Endothelial cell of umbilical vein (primary cell): ENCODE measurements around the gene ETV3. TPM values are rescaled to one million over a fixed set of nuclear protein-coding genes. Genes with fewer than 3 reads are reported as not detected.

Experiments
- BruUV-seq: library from RNA; stranded (reverse); fragments of 400-500 nt; replicated peaks from 2 replicates; lab custom pipeline; 2021; lab: Mats Ljungman, UMichigan
- CTCF ChIA-PET: fragments of 300-600, 350-600 bp; sonication (Branson Sonifier 250); formaldehyde crosslinking; loops from one replicate; lab custom pipeline; 2021; ENCODE audit warnings: antibody characterized with exemption, inconsistent platforms; lab: Charles Lee
- POLR2A ChIA-PET: fragments of 300-600, 350-600 bp; sonication (Branson Sonifier 250); formaldehyde crosslinking; loops from one replicate; lab custom pipeline; 2021; ENCODE audit warnings: antibody characterized with exemption, inconsistent platforms; lab: Charles Lee
- DNase-seq: peaks from one replicate; pipeline ENCODE4 v3.0.0-alpha.2; 2011; ENCODE audit warnings: low read depth, low spot score
- FAIRE-seq: peaks from 2 replicates; lab custom pipeline; 2011; peaks lifted over from hg19 to GRCh38; lab: Jason Lieb, UNC
- H2AFZ ChIP-seq: 2 replicates; pipeline ENCODE4 v1.6.0; 2012; ENCODE audit warnings: low read depth, low read length, control low read depth, inconsistent platforms
- H3K27ac ChIP-seq: 2 replicates; pipeline ENCODE4 v1.5.1; 2011; ENCODE audit warnings: low read depth, mild to moderate bottlenecking, control low read depth, low read length, moderate library complexity; ENCODE audit not compliant: insufficient read depth
- H3K27me3 ChIP-seq, 2 experiments: 2 replicates each; pipeline versions ENCODE4 v1.6.0 to v1.6.1; 2011; ENCODE audit warnings: low read length in 2 of 2, mixed read lengths in 1 of 2; ENCODE audit not compliant: control insufficient read depth in 2 of 2, insufficient read depth in 2 of 2
- H3K36me3 ChIP-seq, 2 experiments: 2 replicates in 1 of 2; 3 replicates in 1 of 2; pipeline ENCODE4 v1.5.1; 2011; ENCODE audit warnings: low read length in 2 of 2, mild to moderate bottlenecking in 1 of 2, moderate library complexity in 1 of 2; ENCODE audit not compliant: control insufficient read depth in 2 of 2, insufficient read depth in 2 of 2; ENCODE audit errors: extremely low read depth in 1 of 2
- H3K4me1 ChIP-seq: 3 replicates; pipeline ENCODE4 v1.5.1; 2011; ENCODE audit warnings: mild to moderate bottlenecking, low read length; ENCODE audit not compliant: control insufficient read depth, insufficient read depth; ENCODE audit errors: extremely low read depth
- H3K4me2 ChIP-seq: 2 replicates; pipeline ENCODE4 v1.6.1; 2011; ENCODE audit warnings: low read length, control low read depth, mixed read lengths; ENCODE audit not compliant: insufficient read depth
- H3K4me3 ChIP-seq, 3 experiments: fragments of 200-600 bp in 1 of 3; sonication (generic), shearing (Covaris generic) in 1 of 3; replicated peaks in 1 of 3; 2 replicates each; pipeline ENCODE4 v1.5.1; 2011 to 2016; ENCODE audit warnings: control low read depth in 3 of 3, low read length in 3 of 3, mild to moderate bottlenecking in 2 of 3, inconsistent platforms in 1 of 3, low read depth in 1 of 3, moderate library complexity in 1 of 3; ENCODE audit not compliant: insufficient read depth in 1 of 3
- H3K79me2 ChIP-seq: 2 replicates; pipeline ENCODE4 v1.6.0; 2012; ENCODE audit warnings: low read length, inconsistent platforms; ENCODE audit not compliant: control insufficient read depth, insufficient read depth
- H3K9ac ChIP-seq: replicated peaks from 2 replicates; pipeline ENCODE3; 2011; ENCODE audit warnings: low read length, control low read depth; ENCODE audit not compliant: insufficient read depth; ENCODE audit errors: extremely low read depth
- H3K9me1 ChIP-seq: replicated peaks from 3 replicates; pipeline ENCODE4 v1.6.0; 2011; ENCODE audit warnings: mild to moderate bottlenecking, low read length; ENCODE audit not compliant: control insufficient read depth, insufficient read depth; ENCODE audit errors: extremely low read depth
- H3K9me3 ChIP-seq: replicated peaks from 2 replicates; pipeline ENCODE4 v1.5.1; 2012; ENCODE audit warnings: low read length, inconsistent platforms; ENCODE audit not compliant: control insufficient read depth, insufficient read depth
- H4K20me1 ChIP-seq: replicated peaks from 2 replicates; pipeline ENCODE3; 2011; ENCODE audit warnings: mild to moderate bottlenecking, low read length; ENCODE audit not compliant: control insufficient read depth, insufficient read depth; ENCODE audit errors: extremely low read depth
- EZH2 ChIP-seq: IDR thresholded peaks from 2 replicates; pipeline ENCODE4 v1.6.1; 2012; ENCODE audit warnings: borderline replicate concordance, low read depth, mild to moderate bottlenecking, moderate library complexity, low read length, inconsistent platforms; ENCODE audit not compliant: severe bottlenecking
- FOS ChIP-seq: IDR thresholded peaks from 2 replicates; pipeline ENCODE4 v1.6.1; 2011; ENCODE audit warnings: mild to moderate bottlenecking, low read length, moderate library complexity, borderline replicate concordance; ENCODE audit not compliant: insufficient read depth
- GATA2 ChIP-seq: IDR thresholded peaks from 2 replicates; pipeline ENCODE4 v1.7.0; 2011; ENCODE audit warnings: low read depth, mild to moderate bottlenecking, moderate library complexity, mixed read lengths, low read length; ENCODE audit not compliant: insufficient read length, insufficient read depth
- JUN ChIP-seq: IDR thresholded peaks from 2 replicates; pipeline ENCODE4 v1.6.1; 2011; ENCODE audit warnings: borderline replicate concordance, low read depth; ENCODE audit not compliant: insufficient read length, insufficient read depth
- MYC ChIP-seq: IDR thresholded peaks from one replicate; pipeline ENCODE4 v1.6.1; 2011; ENCODE audit warnings: mild to moderate bottlenecking, low read depth, low read length
- POLR2A ChIP-seq: IDR thresholded peaks from 2 replicates; pipeline ENCODE4 v1.6.1; 2012; ENCODE audit warnings: low read depth, mild to moderate bottlenecking, control low read depth, low read length
- POLR2AphosphoS5 ChIP-seq: IDR thresholded peaks from 2 replicates; pipeline ENCODE4 v1.6.1; 2012; ENCODE audit warnings: low read depth, mild to moderate bottlenecking, control low read depth, low read length, moderate library complexity; ENCODE audit not compliant: insufficient read depth
- dilution Hi-C: fragments of 300-500 bp; cut with MboI; formaldehyde crosslinking; loops from one replicate; pipeline ENCODE4 v1.15.0; 2019; ENCODE audit warnings: low sequenced_read_pairs; ENCODE audit not compliant: extremely low pct_ligation_motif_present
- intact Hi-C: fragments of 100-400 bp; cut with micrococcal nuclease; formaldehyde crosslinking; loops from one replicate; pipeline ENCODE4 v1.10.0; 2022
- polyA plus RNA-seq, 4 experiments: library from polyadenylated mRNA; depleted of rRNA in 3 of 4; stranded (reverse) in 3 of 4; unstranded in 1 of 4; fragments of >200 nt; gene quantifications; 2 replicates each; pipeline versions ENCODE4 v1.2.1 to v1.2.3, GENCODE V29; 2011 to 2012; ENCODE audit warnings: missing spikeins in 1 of 4
- total RNA-seq: library from RNA; stranded (reverse); gene quantifications from 2 replicates; pipeline ENCODE4 v1.2.3, GENCODE V29; 2021
- TF ChIP-seq, protein P1 (sequence below): IDR thresholded peaks from 2 replicates; pipeline ENCODE4 v1.6.1; 2011; ENCODE audit not compliant: insufficient read depth, insufficient read length
- TF ChIP-seq, protein P2 (sequence below), 2 donors: IDR thresholded peaks; 1 replicate in 1 of 2; 2 replicates in 1 of 2; pipeline ENCODE4 v1.5.1; 2011; ENCODE audit warnings: low read length in 2 of 2, mild to moderate bottlenecking in 2 of 2, moderate library complexity in 2 of 2, control low read depth in 1 of 2, inconsistent platforms in 1 of 2, low read depth in 1 of 2; ENCODE audit not compliant: insufficient read depth in 1 of 2; ENCODE audit errors: extremely low read depth in 1 of 2

The ETV3 gene
- total and polyA plus RNA-seq, 2 donors (not counting 3 experiments of a cell fraction or from before 2014, with no cell fraction given), result 6.8 to 22.3 TPM

DNA sequence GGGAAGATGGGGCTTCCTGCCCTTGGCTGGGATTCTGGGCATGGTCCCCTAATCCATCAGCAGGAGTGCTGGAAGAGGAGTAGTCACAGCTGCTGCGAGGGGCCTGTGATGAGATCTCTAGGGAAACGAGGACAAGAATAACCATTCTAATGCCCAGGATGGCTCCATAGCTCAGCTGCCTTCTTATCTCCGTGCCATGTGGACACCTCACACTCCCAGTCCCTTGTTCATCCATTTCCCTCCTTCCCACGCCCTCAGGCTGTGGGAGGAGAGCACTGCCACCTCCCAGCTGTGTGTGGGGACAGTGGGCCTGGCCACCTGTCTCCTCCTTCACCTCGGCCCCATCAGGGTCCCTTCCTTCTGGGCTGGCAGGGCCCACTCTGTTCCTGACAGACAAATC, 16.1 kb upstream of the ETV3 start:
- DNase-seq, result no peak
- TF ChIP-seq, protein P1, sequence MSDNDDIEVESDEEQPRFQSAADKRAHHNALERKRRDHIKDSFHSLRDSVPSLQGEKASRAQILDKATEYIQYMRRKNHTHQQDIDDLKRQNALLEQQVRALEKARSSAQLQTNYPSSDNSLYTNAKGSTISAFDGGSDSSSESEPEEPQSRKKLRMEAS, result no peak
- TF ChIP-seq MYC (no peak), POLR2A (no peak), GATA2 (no peak), FOS (no peak), POLR2AphosphoS5 (no peak), EZH2 (no peak), JUN (no peak)
- TF ChIP-seq, protein P2, sequence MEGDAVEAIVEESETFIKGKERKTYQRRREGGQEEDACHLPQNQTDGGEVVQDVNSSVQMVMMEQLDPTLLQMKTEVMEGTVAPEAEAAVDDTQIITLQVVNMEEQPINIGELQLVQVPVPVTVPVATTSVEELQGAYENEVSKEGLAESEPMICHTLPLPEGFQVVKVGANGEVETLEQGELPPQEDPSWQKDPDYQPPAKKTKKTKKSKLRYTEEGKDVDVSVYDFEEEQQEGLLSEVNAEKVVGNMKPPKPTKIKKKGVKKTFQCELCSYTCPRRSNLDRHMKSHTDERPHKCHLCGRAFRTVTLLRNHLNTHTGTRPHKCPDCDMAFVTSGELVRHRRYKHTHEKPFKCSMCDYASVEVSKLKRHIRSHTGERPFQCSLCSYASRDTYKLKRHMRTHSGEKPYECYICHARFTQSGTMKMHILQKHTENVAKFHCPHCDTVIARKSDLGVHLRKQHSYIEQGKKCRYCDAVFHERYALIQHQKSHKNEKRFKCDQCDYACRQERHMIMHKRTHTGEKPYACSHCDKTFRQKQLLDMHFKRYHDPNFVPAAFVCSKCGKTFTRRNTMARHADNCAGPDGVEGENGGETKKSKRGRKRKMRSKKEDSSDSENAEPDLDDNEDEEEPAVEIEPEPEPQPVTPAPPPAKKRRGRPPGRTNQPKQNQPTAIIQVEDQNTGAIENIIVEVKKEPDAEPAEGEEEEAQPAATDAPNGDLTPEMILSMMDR (IDR thresholded peaks at IDR 0.05; ENCODE audit: extremely low read depth in 1 of 2, insufficient read depth in 1 of 2, low read depth in 1 of 2, low read length in 2 of 2), result no peak
- ChIA-PET CTCF (interaction anchor here (1.2 to 14.5 kb wide), 6 partner anchors 12 to 65 kb away, joined by 3 to 1121 read pairs (median 20); partner anchors contain the start of gene ETV3), POLR2A (interaction anchor here (1.5 kb wide), 1 partner anchor 16 kb away, joined by 7 read pairs; the partner anchor contains the start of gene ETV3)
- Histone ChIP-seq H3K9me1 (no peaks in the 10 kb centered on the region), H3K9me3 (no peaks in the 10 kb centered on the region), H3K36me3 (no peaks in the 10 kb centered on the region), H3K27ac (peak overlapping the region; percentile 9), H3K4me3 (no peak overlapping the region), H3K9ac (no peak overlapping the region), H3K4me2 (no peak overlapping the region), H3K79me2 (no peaks in the 10 kb centered on the region), H2AFZ (peak overlapping the region; percentile 58), H3K4me1 (peaks cover 23% of the 10 kb centered on the region), H4K20me1 (no peaks in the 10 kb centered on the region), H3K27me3 (peaks cover 7 to 8% of the 10 kb centered on the region in 2 experiments)
- no TSS peak for BruUV-seq
- no peak for FAIRE-seq
- dilution Hi-C loops, result no loop called here
- intact Hi-C loops, result no loop called here
